Hippocampal formation (tissue), 2 donors: ENCODE results near the gene NHLRC1.

Source experiments
- DNase-seq, 2 donors: peaks; one replicate each; lab custom pipeline; 2025; lab: John Stamatoyannopoulos, UW

The NHLRC1 gene

GRCh38 chr6:18139935-18140621 is 17.6 kb upstream of the NHLRC1 start:
- no peak for DNase-seq

GRCh38 chr6:18138906-18139305 is 16.4 kb upstream of the NHLRC1 start:
- no peak for DNase-seq

GRCh38 chr6:18136260-18136659 is 13.8 kb upstream of the NHLRC1 start:
- DNase-seq = no peak

- no peak for DNase-seq
Observed at GRCh38 chr6:18135171-18135570, 12.7 kb upstream of the NHLRC1 start.

- DNase-seq = no peak
Observed at GRCh38 chr6:18132346-18132745, 9.9 kb upstream of the NHLRC1 start.

GRCh38 chr6:18126121-18126520 is 3.6 kb upstream of the NHLRC1 start:
- no peak for DNase-seq

GRCh38 chr6:18121580-18122127 is 823 bp downstream of the NHLRC1 start:
- no peak for DNase-seq

GRCh38 chr6:18119236-18119635 is 3.2 kb downstream of the NHLRC1 start:
- no peak for DNase-seq

- DNase-seq = no peak
Observed at GRCh38 chr6:18118330-18118729, 4.1 kb downstream of the NHLRC1 start.

- DNase-seq = no peak
Observed at GRCh38 chr6:18117136-18117535, 5.3 kb downstream of the NHLRC1 start.

GRCh38 chr6:18115356-18115755 is 7.1 kb downstream of the NHLRC1 start:
- DNase-seq = no peak

- no peak for DNase-seq
Observed at GRCh38 chr6:18110162-18110561, 12.3 kb downstream of the NHLRC1 start.

- no peak for DNase-seq
Observed at GRCh38 chr6:18107061-18107460, 15.4 kb downstream of the NHLRC1 start.

GRCh38 chr6:18102783-18103509 is 19.5 kb downstream of the NHLRC1 start:
- DNase-seq = no peak

GRCh38 chr6:18101873-18102272 is 20.6 kb downstream of the NHLRC1 start:
- DNase-seq = no peak

GRCh38 chr6:18101271-18101670 is 21.2 kb downstream of the NHLRC1 start:
- DNase-seq = no peak

GRCh38 chr6:18100296-18100695 is 22.2 kb downstream of the NHLRC1 start:
- DNase-seq = peak; percentile 26 to 86

- no peak for DNase-seq
Observed at GRCh38 chr6:18099511-18099910, 23.0 kb downstream of the NHLRC1 start.

- DNase-seq = no peak
Observed at GRCh38 chr6:18096423-18096822, 26.1 kb downstream of the NHLRC1 start.

- DNase-seq = no peak
Observed at GRCh38 chr6:18091382-18091781, 31.1 kb downstream of the NHLRC1 start.

- DNase-seq = no peak
Observed at GRCh38 chr6:18090349-18090786, 32.1 kb downstream of the NHLRC1 start.

- DNase-seq = no peak
Observed at GRCh38 chr6:18088419-18089296, 33.8 kb downstream of the NHLRC1 start.
